BJ (cell line): ENCODE results near the gene RABGAP1. TPM values are rescaled to one million over a fixed set of nuclear protein-coding genes. Genes with fewer than 3 reads are reported as not detected.

ENCODE experiments used
- CTCF ChIA-PET: fragments of 350-600 bp; formaldehyde crosslinking; extraction: SDS; loops from one replicate; lab custom pipeline; 2021; ENCODE audit warnings: antibody characterized with exemption, inconsistent platforms; lab: Yijun Ruan, JAX
- POLR2A ChIA-PET: fragments of 300-600 bp; sonication (Branson Sonifier 250); formaldehyde crosslinking; extraction: SDS; loops from one replicate; lab custom pipeline; 2021; ENCODE audit warnings: antibody characterized with exemption; lab: Charles Lee
- DNase-seq: peaks from one replicate; pipeline ENCODE4 v3.0.0-alpha.2; 2011; ENCODE audit warnings: low read depth
- H3K27me3 ChIP-seq: 2 replicates; pipeline ENCODE4 v1.6.0; 2011; ENCODE audit warnings: low read length; ENCODE audit not compliant: control insufficient read depth, insufficient read depth
- H3K36me3 ChIP-seq: 2 replicates; pipeline ENCODE4 v1.5.1; 2011; ENCODE audit warnings: low read length; ENCODE audit not compliant: control insufficient read depth, insufficient read depth
- H3K4me3 ChIP-seq: 2 replicates; pipeline ENCODE4 v1.5.1; 2011; ENCODE audit warnings: low read depth, mild to moderate bottlenecking, control low read depth, low read length
- polyA plus RNA-seq: library from polyadenylated mRNA; depleted of rRNA; stranded (reverse); fragments of >200 nt; gene quantifications from 2 replicates; pipeline ENCODE4 v1.2.3, GENCODE V29; 2011
- TF ChIP-seq, protein P1 (sequence below): IDR thresholded peaks from 2 replicates; pipeline ENCODE4 v1.5.1; 2011; ENCODE audit warnings: low read depth, mild to moderate bottlenecking, control low read depth, inconsistent platforms, low read length, moderate library complexity; ENCODE audit not compliant: insufficient read depth

RABGAP1 gene
- polyA plus RNA-seq, 1 experiment: 30.8 TPM

DNA sequence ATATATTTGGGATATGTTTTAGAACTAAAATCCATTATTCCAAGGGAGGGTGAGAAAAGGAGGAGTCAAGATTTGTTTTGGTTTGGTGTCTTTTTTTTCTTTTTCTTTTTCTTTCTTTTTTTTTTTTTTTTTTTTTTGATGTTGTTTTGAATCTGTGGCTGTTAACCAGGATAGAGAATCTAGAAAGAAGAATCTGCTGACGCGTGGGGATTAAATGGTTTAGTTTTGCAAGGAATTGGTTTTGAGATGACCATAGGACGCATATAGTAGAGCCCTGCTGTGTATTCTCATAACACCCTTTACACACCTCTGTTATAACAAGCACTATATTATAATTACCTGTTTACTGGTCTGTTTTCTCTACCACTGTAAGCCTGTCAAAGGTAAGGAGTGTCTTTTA lies 9.4 kb downstream of the RABGAP1 start:
- Histone ChIP-seq H3K4me3 (no peak overlapping the region), H3K36me3 (no peaks in the 10 kb centered on the region), H3K27me3 (no peaks in the 10 kb centered on the region)
- ChIA-PET CTCF (no interaction called here), POLR2A (no interaction called here)
- no peak for DNase-seq
- TF ChIP-seq, protein P1, sequence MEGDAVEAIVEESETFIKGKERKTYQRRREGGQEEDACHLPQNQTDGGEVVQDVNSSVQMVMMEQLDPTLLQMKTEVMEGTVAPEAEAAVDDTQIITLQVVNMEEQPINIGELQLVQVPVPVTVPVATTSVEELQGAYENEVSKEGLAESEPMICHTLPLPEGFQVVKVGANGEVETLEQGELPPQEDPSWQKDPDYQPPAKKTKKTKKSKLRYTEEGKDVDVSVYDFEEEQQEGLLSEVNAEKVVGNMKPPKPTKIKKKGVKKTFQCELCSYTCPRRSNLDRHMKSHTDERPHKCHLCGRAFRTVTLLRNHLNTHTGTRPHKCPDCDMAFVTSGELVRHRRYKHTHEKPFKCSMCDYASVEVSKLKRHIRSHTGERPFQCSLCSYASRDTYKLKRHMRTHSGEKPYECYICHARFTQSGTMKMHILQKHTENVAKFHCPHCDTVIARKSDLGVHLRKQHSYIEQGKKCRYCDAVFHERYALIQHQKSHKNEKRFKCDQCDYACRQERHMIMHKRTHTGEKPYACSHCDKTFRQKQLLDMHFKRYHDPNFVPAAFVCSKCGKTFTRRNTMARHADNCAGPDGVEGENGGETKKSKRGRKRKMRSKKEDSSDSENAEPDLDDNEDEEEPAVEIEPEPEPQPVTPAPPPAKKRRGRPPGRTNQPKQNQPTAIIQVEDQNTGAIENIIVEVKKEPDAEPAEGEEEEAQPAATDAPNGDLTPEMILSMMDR: no peak

DNA sequence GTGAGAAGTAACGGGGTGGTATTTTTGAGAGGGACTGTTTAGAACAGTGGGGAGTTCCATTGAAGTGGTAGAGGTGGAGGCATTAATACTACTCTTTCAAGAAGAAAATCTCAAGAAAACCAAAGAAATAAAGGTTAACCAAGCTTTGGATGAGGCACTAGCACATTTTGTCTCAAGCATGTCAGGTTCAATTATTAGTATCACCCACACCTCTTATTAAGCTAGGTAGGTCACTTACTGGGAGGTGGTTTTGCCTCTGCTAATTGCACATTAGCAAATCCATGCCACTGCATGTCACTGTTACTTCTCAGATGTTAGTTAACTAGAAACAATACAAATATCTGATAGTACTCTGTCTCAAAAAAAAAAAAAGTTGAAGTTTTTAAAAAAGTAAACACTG lies 10.2 kb downstream of the RABGAP1 start:
- Histone ChIP-seq H3K4me3 (no peak overlapping the region), H3K36me3 (no peaks in the 10 kb centered on the region), H3K27me3 (no peaks in the 10 kb centered on the region)
- TF ChIP-seq, protein P1: no peak
- CTCF ChIA-PET: no interaction called here
- no peak for DNase-seq
- POLR2A ChIA-PET: no interaction called here

DNA sequence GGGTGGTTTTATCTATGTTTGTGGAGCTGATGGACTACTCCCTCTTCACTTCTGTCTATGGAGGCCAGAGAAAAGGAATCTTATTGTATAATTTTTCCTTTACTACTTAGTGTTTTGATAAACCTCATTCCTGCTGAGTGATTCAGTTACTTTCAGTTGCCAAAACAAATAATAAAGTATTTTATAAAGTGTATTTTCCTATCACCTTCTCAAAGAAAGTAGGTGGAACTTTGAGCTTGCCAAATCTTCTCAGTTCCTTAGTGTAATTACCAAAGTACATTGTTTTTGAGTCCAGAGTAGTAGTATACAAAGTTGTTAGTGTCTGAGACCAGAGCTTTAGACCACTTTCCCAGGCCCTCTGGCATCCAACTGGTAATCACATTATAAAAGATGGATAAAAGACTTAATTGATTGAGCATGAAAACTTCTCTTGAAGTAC lies 13.5 kb downstream of the RABGAP1 start:
- H3K36me3 ChIP-seq: no peaks in the 10 kb centered on the region; the same call in 1 of the 2 replicates
- TF ChIP-seq, protein P1: no peak
- no peak overlapping the region for H3K4me3 ChIP-seq
- ChIA-PET CTCF (interaction anchor here (0.5 to 2.0 kb wide), 3 partner anchors 20 to 500 kb away, joined by 3 to 5 read pairs (median 3); no protein-coding TSS in a partner anchor), POLR2A (interaction anchor here (0.6 kb wide), 1 partner anchor 14 kb away, joined by 3 read pairs; no protein-coding TSS in a partner anchor)
- no peak for DNase-seq
- no peaks in the 10 kb centered on the region for H3K27me3 ChIP-seq

DNA sequence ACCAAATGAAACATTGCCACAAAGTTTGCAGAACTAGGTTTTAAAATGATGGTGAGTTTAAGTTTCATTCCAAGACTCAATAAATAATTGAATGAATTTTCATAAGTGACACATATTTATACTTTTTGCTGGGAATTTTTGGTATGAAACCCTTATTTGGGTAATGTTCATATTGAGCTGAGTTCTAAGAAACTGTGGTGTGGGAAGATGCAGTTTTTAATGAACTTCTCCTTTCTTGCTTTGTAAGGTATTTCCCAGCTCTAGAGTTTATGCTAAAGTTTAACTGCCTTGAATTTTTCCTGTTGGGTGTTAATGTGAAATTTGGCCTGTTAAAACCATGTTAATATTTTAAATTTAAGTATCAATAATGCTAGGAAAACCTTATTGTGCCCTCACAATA lies 15.1 kb downstream of the RABGAP1 start:
- Histone ChIP-seq H3K4me3 (no peak overlapping the region), H3K27me3 (no peaks in the 10 kb centered on the region), H3K36me3 (peaks cover 2% of the 10 kb centered on the region)
- TF ChIP-seq, protein P1: no peak
- CTCF ChIA-PET: interaction anchor here (2.0 kb wide), 1 partner anchor 18 kb away, joined by 5 read pairs; no protein-coding TSS in a partner anchor
- DNase-seq: no peak
- POLR2A ChIA-PET: no interaction called here

DNA sequence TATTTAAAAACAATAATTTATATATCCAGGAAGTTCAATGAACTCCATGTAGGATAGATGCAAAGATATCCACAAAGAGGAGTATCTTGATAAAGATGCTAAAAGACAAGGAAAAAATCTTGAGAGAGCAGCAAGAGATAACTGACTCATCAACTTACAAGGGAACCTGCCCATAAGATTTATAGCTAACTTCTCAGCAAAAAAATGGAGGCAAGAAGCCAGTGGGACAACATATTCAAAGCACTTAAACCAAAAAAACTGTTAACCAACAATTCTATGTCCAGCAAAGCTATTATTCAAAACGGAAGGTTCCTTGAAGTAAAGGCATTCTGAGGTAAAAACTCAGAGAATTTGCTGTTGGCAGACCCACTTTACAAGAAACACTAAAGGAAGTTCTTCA lies 20.3 kb downstream of the RABGAP1 start:
- POLR2A ChIA-PET: no interaction called here
- TF ChIP-seq, protein P1: no peak
- DNase-seq: no peak
- H3K4me3 ChIP-seq: no peak overlapping the region
- CTCF ChIA-PET: no interaction called here
- H3K36me3 ChIP-seq: peaks cover 3% of the 10 kb centered on the region
- no peaks in the 10 kb centered on the region for H3K27me3 ChIP-seq
